ENCODE results near the gene OS9. TPM values are rescaled to one million over a fixed set of nuclear protein-coding genes. Genes with fewer than 3 reads are reported as not detected.

Gene OS9
- total and polyA plus RNA-seq, 7 donors: 69.1 to 243 (median 140) TPM

- Histone ChIP-seq H3K36me3 (no peaks in the 10 kb centered on the region), H3K4me3 (no peak overlapping the region), H3K9me3 (no peaks in the 10 kb centered on the region), H3K4me1 (peaks cover 0 to 36% (median 36%) of the 10 kb centered on the region in 4 donors), H3K27ac (no peak overlapping the region), H3K27me3 (peaks cover 48 to 79% (median 60%) of the 10 kb centered on the region in 3 donors)
- TF ChIP-seq CTCF (IDR thresholded peaks at IDR 0.05) (no peak), POLR2AphosphoS5 (IDR thresholded peaks at IDR 0.05) (no peak), EP300 (IDR thresholded peaks at IDR 0.05) (no peak), POLR2A (IDR thresholded peaks at IDR 0.05) (no peak)
- DNase-seq: no peak
- intact Hi-C loops (cut with DNase I): no loop called here
- WGBS, 2 donors: 73 to 88% methylated on average over 6 of the region's 6 CpGs
These were observed 40.0 kb downstream of the OS9 start for GRCh38 chr12:57733928-57734327.

GRCh38 chr12:57734591-57734990 lies 40.7 kb downstream of the OS9 start:
- Histone ChIP-seq H3K27me3 (peaks cover 52 to 85% (median 64%) of the 10 kb centered on the region in 3 donors), H3K4me1 (peaks cover 0 to 39% (median 38%) of the 10 kb centered on the region in 4 donors), H3K36me3 (no peaks in the 10 kb centered on the region), H3K4me3 (no peak overlapping the region), H3K27ac (no peak overlapping the region), H3K9me3 (no peaks in the 10 kb centered on the region)
- 80 to 85% methylated on average over 4 of the region's 4 CpGs for WGBS, 2 donors
- no peak for DNase-seq
- intact Hi-C loops (cut with DNase I): no loop called here
- TF ChIP-seq CTCF (IDR thresholded peaks at IDR 0.05) (no peak), POLR2A (IDR thresholded peaks at IDR 0.05) (no peak), EP300 (IDR thresholded peaks at IDR 0.05) (no peak), POLR2AphosphoS5 (IDR thresholded peaks at IDR 0.05) (no peak)

- WGBS, 2 donors: 12 to 54% methylated on average over 8 of the region's 8 CpGs
- no peaks in the 10 kb centered on the region for H3K9me3 ChIP-seq
- no peak for TF ChIP-seq CTCF (IDR thresholded peaks at IDR 0.05)
- no peak for TF ChIP-seq POLR2AphosphoS5 (IDR thresholded peaks at IDR 0.05)
- no peak for TF ChIP-seq POLR2A (IDR thresholded peaks at IDR 0.05)
- no peak for TF ChIP-seq EP300 (IDR thresholded peaks at IDR 0.05)
- H3K27me3 ChIP-seq: peaks cover 52 to 93% (median 64%) of the 10 kb centered on the region in 3 donors
- H3K4me1 ChIP-seq: peaks cover 0 to 39% (median 38%) of the 10 kb centered on the region in 4 donors
- H3K36me3 ChIP-seq: no peaks in the 10 kb centered on the region
- no peak overlapping the region for H3K4me3 ChIP-seq
- intact Hi-C loops (cut with DNase I): no loop called here
- no peak for DNase-seq
- no peak overlapping the region for H3K27ac ChIP-seq
These were observed 41.4 kb downstream of the OS9 start for GRCh38 chr12:57735198-57735855.

- no peaks in the 10 kb centered on the region for H3K9me3 ChIP-seq
- H3K36me3 ChIP-seq: no peaks in the 10 kb centered on the region
- H3K4me3 ChIP-seq: no peak overlapping the region
- no peak overlapping the region for H3K27ac ChIP-seq
- no peak for TF ChIP-seq POLR2AphosphoS5 (IDR thresholded peaks at IDR 0.05)
- no peak for TF ChIP-seq CTCF (IDR thresholded peaks at IDR 0.05)
- TF ChIP-seq POLR2A (IDR thresholded peaks at IDR 0.05): no peak
- no peak for TF ChIP-seq EP300 (IDR thresholded peaks at IDR 0.05)
- no peak for DNase-seq
- peaks cover 0 to 39% (median 38%) of the 10 kb centered on the region in 4 donors for H3K4me1 ChIP-seq
- peaks cover 52 to 96% (median 64%) of the 10 kb centered on the region in 3 donors for H3K27me3 ChIP-seq
- WGBS, 2 donors: 15 to 49% methylated on average over 49 of the region's 49 CpGs
- intact Hi-C loops (cut with DNase I): no loop called here
These were observed 42.2 kb downstream of the OS9 start for GRCh38 chr12:57735952-57736740.

All from sigmoid colon (tissue), 7 donors.